WTC11 (cell line): ENCODE results near the gene SPATA13.

ENCODE experiments used
- ESRRA ChIP-seq: sonication (generic); formaldehyde crosslinking; IDR thresholded peaks from 2 replicates; pipeline ENCODE4 v1.8.1; 2022; ENCODE audit warnings: mild to moderate bottlenecking, missing genetic modification reagents, borderline replicate concordance
- MLX ChIP-seq: sonication (generic); formaldehyde crosslinking; IDR thresholded peaks from 2 replicates; pipeline ENCODE4 v1.8.1; 2023; ENCODE audit warnings: mild to moderate bottlenecking, missing genetic modification reagents, moderate library complexity
- ZNF425 ChIP-seq: fragments of 250-450 bp; sonication (Bioruptor Pico); conservative IDR thresholded peaks from 2 replicates; pipeline ENCODE4 v1.9.0; 2021; ENCODE audit warnings: mild to moderate bottlenecking
- TF ChIP-seq, protein P1 (sequence below): sonication (generic); formaldehyde crosslinking; IDR thresholded peaks from 2 replicates; pipeline ENCODE4 v1.8.1; 2023; ENCODE audit warnings: mild to moderate bottlenecking, missing genetic modification reagents, moderate library complexity

- TF ChIP-seq ESRRA (no peak), MLX (CRISPR knock-in tag) (no peak), ZNF425 (CRISPR knock-in tag) (no peak)
- TF ChIP-seq, protein P1, sequence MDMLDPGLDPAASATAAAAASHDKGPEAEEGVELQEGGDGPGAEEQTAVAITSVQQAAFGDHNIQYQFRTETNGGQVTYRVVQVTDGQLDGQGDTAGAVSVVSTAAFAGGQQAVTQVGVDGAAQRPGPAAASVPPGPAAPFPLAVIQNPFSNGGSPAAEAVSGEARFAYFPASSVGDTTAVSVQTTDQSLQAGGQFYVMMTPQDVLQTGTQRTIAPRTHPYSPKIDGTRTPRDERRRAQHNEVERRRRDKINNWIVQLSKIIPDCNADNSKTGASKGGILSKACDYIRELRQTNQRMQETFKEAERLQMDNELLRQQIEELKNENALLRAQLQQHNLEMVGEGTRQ (CRISPR knock-in tag): no peak
These were observed 93.8 kb downstream of the SPATA13 start for GRCh38 chr13:24254146-24254841.
